ENCODE measurements around the gene GAPDHS.

GAPDHS gene

DNA sequence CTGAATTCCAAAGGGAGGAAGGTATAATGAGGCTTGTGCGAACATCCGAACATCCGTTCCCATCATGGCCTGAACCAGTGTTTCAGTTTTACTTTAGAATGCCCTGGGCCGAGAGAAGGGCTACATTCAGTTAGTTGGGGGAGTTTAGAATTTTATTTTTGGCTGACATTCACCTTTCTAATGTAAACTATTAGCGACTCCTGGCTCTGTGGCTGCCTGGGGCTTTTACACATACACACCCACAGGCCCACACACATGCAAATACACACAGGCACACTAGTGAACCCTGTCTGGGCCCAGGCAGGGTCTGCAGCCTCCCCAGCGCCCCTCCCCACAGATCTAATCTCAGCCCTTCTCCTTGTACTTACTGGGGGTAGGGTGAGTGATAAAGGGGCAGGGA, 6.1 kb downstream of the GAPDHS start:
- no peak overlapping the region for H3K4me3 ChIP-seq

DNA sequence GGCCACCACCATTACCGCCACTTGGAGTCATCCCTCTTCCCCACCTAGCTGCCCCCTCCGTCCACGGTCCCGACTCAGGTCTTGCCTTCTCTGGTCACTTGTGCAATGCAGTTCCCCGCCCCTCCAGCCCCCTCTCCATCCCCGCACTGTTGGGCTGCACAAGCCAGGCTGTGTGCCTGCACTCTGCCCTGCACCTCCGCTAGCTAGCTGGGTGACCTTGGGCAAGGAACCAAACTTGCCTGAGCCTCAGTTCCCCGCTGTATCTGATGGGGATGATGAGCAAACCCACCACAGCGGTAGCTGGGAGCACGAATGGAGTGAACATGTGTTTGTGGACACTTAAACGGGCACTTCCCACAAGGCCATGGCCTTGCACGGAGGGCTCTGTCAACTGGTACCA, 6.6 kb downstream of the GAPDHS start:
- Histone ChIP-seq H3K27me3 (ENCODE audit: low read depth) (no peaks in the 10 kb centered on the region), H3K36me3 (replicated peaks) (peaks cover 28% of the 10 kb centered on the region), H3K4me3 (no peak overlapping the region), H3K4me1 (peaks cover 5% of the 10 kb centered on the region), H3K9me3 (no peaks in the 10 kb centered on the region)
- in situ Hi-C loops (cut with MboI; ENCODE audit: low sequenced_read_pairs): no loop called here
- no peak for DNase-seq (ENCODE audit: low spot score in 2 of 2)

More for the DNA sequence above, 6.1 kb downstream of the GAPDHS start:
- no peak for DNase-seq (ENCODE audit: low spot score in 2 of 2)
- Histone ChIP-seq H3K4me1 (peaks cover 2% of the 10 kb centered on the region), H3K36me3 (replicated peaks) (peaks cover 28% of the 10 kb centered on the region), H3K27me3 (ENCODE audit: low read depth) (no peaks in the 10 kb centered on the region), H3K9me3 (no peaks in the 10 kb centered on the region)
- in situ Hi-C loops (cut with MboI; ENCODE audit: low sequenced_read_pairs): no loop called here

DNA sequence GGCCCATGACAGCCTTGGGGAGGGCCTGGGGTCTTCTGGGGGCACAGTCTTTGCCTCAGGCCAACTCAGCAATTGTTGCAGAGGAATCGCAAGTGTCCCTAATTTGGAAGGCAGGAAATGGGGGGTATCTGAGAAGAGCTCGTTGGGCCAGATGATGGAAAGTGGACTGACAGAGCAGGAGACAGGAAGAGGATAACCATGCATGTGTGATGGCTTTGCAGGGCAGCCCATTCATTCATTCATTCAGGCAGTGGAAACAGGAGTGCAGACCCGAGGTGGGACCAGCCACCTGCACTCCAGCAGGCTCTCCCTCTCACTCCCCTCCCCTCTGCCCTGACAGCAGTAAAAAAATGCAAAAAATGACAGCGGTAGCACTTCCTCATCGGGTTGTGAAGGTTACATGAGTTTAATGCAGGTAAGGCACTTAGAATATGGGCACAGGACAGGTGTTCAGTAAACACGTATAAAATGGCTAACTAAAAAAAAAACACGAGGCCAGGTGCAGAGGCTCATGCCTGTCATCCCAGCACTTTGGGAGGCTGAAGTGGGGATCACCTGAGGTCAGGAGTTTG, 7.2 kb downstream of the GAPDHS start:
- in situ Hi-C loops (cut with MboI; ENCODE audit: low sequenced_read_pairs): no loop called here

DNA sequence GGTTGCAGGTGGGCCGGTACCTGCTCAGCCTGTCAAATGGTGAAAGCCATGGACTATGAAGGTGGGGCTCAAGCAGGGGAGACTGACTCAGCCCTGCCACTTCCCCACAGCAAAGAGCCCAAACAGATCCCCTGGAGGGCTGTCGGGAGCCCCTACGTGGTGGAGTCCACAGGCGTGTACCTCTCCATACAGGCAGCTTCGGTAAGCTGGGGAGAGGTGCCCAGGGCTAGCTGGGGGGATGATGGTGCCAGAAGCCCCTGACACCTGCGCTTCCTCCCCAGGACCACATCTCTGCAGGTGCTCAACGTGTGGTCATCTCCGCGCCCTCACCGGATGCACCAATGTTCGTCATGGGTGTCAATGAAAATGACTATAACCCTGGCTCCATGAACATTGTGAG, 9.0 kb downstream of the GAPDHS start:
- DNase-seq (ENCODE audit: low spot score in 2 of 2): no peak
- Histone ChIP-seq H3K9me3 (no peaks in the 10 kb centered on the region; the same call in 1 of the 2 replicates), H3K36me3 (replicated peaks) (peaks cover 37% of the 10 kb centered on the region), H3K27me3 (ENCODE audit: low read depth) (no peaks in the 10 kb centered on the region), H3K4me3 (no peak overlapping the region), H3K4me1 (peaks cover 9% of the 10 kb centered on the region)
- in situ Hi-C loops (cut with MboI; ENCODE audit: low sequenced_read_pairs): no loop called here

More for the DNA sequence above, 7.2 kb downstream of the GAPDHS start:
- no peaks in the 10 kb centered on the region; the same call in 1 of the 2 replicates for H3K9me3 ChIP-seq
- peaks cover 5% of the 10 kb centered on the region for H3K4me1 ChIP-seq
- H3K4me3 ChIP-seq: no peak overlapping the region
- H3K27me3 ChIP-seq (ENCODE audit: low read depth): no peaks in the 10 kb centered on the region
- DNase-seq (ENCODE audit: low spot score in 2 of 2): no peak
- H3K36me3 ChIP-seq (replicated peaks): peaks cover 31% of the 10 kb centered on the region

DNA sequence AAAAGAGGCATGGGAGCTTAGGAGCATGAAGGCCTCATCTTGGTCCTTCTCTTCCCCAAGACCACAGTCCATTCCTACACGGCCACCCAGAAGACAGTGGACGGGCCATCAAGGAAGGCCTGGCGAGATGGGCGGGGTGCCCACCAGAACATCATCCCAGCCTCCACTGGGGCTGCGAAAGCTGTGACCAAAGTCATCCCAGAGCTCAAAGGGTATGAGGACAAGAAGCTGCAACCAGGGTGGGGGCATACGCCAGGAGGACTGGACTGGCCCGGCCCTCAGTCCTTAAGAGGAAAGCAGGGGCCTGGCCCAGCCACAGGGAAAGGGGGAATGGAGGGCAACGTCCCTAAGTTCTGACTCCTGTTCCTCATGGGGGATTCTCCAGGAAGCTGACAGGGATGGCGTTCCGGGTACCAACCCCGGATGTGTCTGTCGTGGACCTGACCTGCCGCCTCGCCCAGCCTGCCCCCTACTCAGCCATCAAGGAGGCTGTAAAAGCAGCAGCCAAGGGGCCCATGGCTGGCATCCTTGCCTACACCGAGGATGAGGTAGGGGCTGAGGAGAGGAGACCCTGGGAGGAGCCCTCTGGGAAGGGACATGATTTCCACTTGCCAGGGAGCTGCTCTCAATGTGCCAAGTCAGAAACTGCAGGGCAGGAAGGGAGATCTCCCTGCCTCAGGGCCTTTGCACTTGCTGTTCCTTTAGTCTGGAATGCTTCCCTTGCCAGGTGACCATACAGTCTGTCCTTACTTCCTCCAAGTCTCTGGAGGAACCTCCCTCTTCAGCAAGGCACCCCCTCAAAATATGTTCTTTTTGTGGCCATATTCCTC, 10.2 kb downstream of the GAPDHS start:
- Histone ChIP-seq H3K4me3 (peak overlapping the region; percentile 97; the same call in 1 of the 2 replicates), H3K4me1 (peaks cover 9% of the 10 kb centered on the region), H3K9me3 (no peaks in the 10 kb centered on the region; the same call in 1 of the 2 replicates), H3K36me3 (replicated peaks) (peaks cover 42% of the 10 kb centered on the region), H3K27me3 (ENCODE audit: low read depth) (no peaks in the 10 kb centered on the region)
- in situ Hi-C loops (cut with MboI; ENCODE audit: low sequenced_read_pairs): no loop called here
- no peak for DNase-seq (ENCODE audit: low spot score in 2 of 2)

DNA sequence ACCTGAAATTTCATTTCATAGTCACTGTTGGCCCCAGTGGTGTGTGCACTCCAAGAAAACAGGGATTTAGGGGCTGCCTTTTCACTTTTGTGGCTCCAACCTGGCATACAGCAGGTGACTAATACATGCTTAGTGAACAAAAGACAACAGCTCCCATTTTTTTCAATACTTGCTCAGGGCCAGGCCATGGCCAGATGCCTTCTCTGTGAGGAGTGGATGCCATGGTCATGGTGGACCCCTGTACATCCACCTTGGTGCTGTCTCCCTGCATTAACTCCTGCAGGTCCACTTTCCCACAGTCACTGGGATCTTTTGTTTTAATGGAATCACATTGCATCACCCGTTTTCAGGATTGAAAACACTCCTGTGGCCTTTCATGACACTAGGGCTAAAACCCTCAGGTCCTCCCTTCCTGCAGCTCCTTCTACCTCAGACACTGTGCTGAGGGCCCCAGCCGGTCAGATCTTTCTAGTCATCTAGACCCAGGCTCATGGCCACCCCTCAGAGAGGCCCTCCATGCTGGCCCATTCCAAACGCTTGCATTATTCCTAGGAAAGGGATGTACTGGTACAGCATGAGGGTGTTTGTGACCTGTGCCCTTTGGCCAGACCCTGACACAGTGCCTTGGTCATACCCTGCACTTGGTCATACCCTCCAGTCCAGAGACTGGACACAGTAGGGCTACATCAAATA, 11.0 kb downstream of the GAPDHS start:
- H3K36me3 ChIP-seq (replicated peaks): peaks cover 49% of the 10 kb centered on the region
- in situ Hi-C loops (cut with MboI; ENCODE audit: low sequenced_read_pairs): no loop called here

DNA sequence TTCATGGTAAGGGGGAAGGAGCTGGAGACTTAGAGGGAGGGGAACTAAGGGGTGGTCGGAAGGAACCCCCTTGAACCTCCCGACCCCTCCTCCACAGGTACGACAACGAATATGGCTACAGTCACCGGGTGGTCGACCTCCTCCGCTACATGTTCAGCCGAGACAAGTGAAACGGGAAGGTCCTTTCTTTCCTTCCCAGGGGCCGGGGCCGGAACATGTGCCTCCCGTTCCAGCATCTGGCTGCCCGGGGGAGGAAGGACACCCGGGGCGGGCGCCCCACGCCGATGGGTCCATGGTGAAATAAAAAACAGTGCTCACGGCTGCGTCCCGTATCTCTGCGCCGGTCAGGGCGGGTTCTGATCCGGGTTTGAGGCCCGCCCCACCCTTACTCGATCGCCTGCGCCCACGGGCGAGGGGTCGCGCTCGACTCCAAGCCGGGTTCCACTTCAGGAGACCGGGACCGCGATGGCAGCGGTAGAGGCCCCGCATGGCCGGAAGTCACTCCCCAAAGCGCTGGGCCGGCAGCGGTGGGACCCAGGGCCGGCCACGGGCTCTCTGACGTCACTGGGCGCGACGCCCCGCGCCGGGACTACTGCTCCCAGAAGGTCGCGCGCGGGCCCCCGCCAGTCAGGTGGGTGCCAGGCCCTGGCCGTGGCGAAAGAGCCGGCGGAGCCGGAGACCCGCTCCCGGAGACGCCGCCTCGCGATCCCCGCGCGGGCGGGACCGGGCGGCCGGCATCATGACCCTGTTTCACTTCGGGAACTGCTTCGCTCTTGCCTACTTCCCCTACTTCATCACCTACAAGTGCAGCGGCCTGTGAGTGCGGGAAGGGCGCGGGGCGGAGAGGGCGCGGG, 12.0 kb downstream of the GAPDHS start, which contains the start of gene TMEM147:
Gene TMEM147, plus strand, starts transcription at position 626 of the 854 bp plus-strand sequence. Its CDS starts 114 bp downstream, at position 740.
- in situ Hi-C loops (cut with MboI; ENCODE audit: low sequenced_read_pairs): loop anchor here (5.0 kb wide), 1 partner anchor 172 kb away; the partner anchor contains the start of gene KMT2B

More for the DNA sequence above, 11.0 kb downstream of the GAPDHS start:
- peaks cover 9% of the 10 kb centered on the region for H3K4me1 ChIP-seq
- no peaks in the 10 kb centered on the region for H3K27me3 ChIP-seq (ENCODE audit: low read depth)
- H3K9me3 ChIP-seq: no peaks in the 10 kb centered on the region; the same call in 1 of the 2 replicates
- DNase-seq (ENCODE audit: low spot score in 2 of 2): no peak
- H3K4me3 ChIP-seq: peak overlapping the region; percentile 97

DNA sequence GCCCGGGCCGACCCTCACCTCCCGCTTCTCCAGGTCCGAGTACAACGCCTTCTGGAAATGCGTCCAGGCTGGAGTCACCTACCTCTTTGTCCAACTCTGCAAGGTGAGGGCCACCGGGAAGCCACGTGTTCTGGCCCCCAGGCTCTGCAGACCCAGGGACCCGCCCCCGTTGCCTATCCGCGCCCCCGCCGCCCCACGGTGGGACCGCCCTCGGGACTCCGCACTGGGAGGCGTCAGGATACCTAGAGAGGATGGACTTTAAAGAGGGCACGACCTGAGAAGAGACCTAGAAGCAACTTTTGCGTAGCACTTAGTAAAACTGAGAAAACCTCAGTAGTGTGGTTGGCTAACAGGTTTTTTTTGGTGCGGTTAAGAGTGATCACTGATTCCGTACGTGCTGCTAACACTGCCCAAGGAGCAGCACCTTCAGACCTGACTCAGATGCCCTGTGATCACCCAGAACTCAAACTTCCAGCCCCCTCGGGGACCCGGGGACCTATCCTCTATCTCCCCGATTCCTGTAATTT, 12.7 kb downstream of the GAPDHS start:
- Histone ChIP-seq H3K4me3 (peak overlapping the region; percentile 97), H3K36me3 (replicated peaks) (peaks cover 46% of the 10 kb centered on the region), H3K27me3 (ENCODE audit: low read depth) (no peaks in the 10 kb centered on the region), H3K4me1 (peaks cover 9% of the 10 kb centered on the region), H3K9me3 (no peaks in the 10 kb centered on the region; the same call in 1 of the 2 replicates)
- peak; percentile 21 to 76 for DNase-seq (ENCODE audit: low spot score in 2 of 2)
- in situ Hi-C loops (cut with MboI; ENCODE audit: low sequenced_read_pairs): loop anchor here (5.0 kb wide), 1 partner anchor 171 kb away; the partner anchor contains the start of gene KMT2B

More for the DNA sequence above, 12.0 kb downstream of the GAPDHS start, which contains the start of gene TMEM147:
- no peaks in the 10 kb centered on the region for H3K27me3 ChIP-seq (ENCODE audit: low read depth)
- DNase-seq (ENCODE audit: low spot score in 2 of 2): peak; percentile 84 to 95
- peaks cover 9% of the 10 kb centered on the region for H3K4me1 ChIP-seq
- H3K9me3 ChIP-seq: no peaks in the 10 kb centered on the region; the same call in 1 of the 2 replicates
- H3K36me3 ChIP-seq (replicated peaks): peaks cover 46% of the 10 kb centered on the region
- peak within 1 kb of the TSS; percentile 97 for H3K4me3 ChIP-seq

DNA sequence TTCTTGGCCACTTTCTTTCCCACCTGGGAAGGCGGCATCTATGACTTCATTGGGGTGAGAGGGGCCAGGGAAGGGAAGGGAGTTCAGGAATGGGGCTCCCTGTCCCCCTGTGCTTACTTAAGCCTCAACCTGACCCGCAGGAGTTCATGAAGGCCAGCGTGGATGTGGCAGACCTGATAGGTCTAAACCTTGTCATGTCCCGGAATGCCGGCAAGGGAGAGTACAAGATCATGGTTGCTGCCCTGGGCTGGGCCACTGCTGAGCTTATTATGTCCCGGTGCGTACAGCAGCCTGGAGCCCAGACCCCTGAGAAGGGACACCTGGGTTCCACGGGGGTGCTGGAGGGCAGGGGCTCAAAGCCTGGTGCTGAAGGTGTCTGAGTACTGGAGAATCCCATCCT, 13.3 kb downstream of the GAPDHS start:
- in situ Hi-C loops (cut with MboI; ENCODE audit: low sequenced_read_pairs): loop anchor here (5.0 kb wide), 1 partner anchor 171 kb away; the partner anchor contains the start of gene KMT2B
- Histone ChIP-seq H3K27me3 (ENCODE audit: low read depth) (no peaks in the 10 kb centered on the region), H3K36me3 (replicated peaks) (peaks cover 41% of the 10 kb centered on the region), H3K4me1 (peaks cover 9% of the 10 kb centered on the region), H3K9me3 (no peaks in the 10 kb centered on the region; the same call in 1 of the 2 replicates), H3K4me3 (peak overlapping the region; percentile 97)
- DNase-seq (ENCODE audit: low spot score in 2 of 2): no peak

DNA sequence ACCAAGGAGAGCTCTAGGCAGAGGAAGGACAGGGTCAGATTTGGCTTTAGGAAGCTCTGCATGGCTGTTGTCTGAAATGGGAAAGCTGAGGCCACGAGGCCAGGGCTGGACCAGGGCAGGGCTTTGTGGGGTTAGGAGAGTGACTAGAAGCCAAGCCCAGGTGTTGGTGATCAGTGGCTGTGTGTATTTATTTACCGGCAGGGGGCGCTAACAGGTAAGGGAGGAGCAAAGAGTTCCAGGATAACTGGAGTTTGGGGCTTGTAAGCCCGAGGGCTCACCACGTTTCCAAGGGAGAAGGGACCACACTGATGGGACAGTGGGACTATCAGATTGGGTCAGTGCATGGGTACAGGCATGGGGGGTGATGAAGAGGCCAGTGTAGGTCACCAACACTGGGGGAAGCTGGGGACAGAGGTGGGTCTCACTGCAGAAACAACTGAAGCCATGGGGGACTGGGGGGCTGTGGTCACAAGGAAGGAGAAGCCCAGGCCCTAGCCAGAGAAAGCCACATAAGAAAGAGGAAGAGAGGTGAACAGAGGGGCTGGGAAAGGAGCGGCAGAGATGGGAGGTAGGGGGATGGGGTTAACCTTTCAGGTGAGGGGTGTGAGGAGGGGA, 16.0 kb downstream of the GAPDHS start:
- no peak overlapping the region for H3K4me3 ChIP-seq
- peaks cover 7% of the 10 kb centered on the region for H3K4me1 ChIP-seq
- DNase-seq (ENCODE audit: low spot score in 2 of 2): peak; percentile 64 to 80
- in situ Hi-C loops (cut with MboI; ENCODE audit: low sequenced_read_pairs): loop anchor here (5.0 kb wide), 1 partner anchor 168 kb away; the partner anchor contains the start of gene KMT2B
- H3K36me3 ChIP-seq (replicated peaks): peaks cover 21% of the 10 kb centered on the region
- no peaks in the 10 kb centered on the region for H3K27me3 ChIP-seq (ENCODE audit: low read depth)
- H3K9me3 ChIP-seq: no peaks in the 10 kb centered on the region; the same call in 1 of the 2 replicates

DNA sequence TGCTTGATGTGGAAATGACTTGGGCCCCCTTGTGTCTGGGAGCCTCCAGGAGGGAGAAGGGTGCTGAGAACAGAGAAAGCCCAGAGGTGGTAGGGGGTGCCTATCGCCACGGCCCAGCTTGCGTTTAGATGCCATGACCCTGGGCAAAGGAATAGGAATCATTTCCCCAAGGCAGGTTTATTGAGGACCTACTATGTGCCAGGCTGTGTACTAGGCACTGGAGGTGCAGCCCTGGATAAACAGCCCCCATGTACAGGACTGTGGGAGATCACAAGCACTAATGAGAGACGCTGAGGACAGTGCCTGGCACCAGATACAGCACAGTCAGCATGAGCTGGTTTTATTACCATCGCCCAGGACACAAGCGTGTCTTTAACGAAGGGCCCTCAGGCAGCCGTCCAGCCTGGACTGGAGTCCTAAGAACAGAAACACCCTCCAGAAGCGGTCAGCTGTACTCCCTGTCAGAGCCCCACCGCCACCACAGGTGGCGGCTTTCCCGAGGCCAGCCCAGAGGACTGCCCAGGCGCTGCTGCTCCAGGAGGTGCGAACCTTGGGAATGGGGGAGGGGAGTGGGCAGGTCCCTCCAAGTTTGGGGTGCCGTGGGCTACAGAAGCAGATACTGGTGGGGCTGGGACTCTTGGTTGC, 16.7 kb downstream of the GAPDHS start:
- Histone ChIP-seq H3K36me3 (replicated peaks) (peaks cover 21% of the 10 kb centered on the region), H3K4me3 (no peak overlapping the region), H3K9me3 (no peaks in the 10 kb centered on the region; the same call in 1 of the 2 replicates), H3K27me3 (ENCODE audit: low read depth) (no peaks in the 10 kb centered on the region), H3K4me1 (peaks cover 4% of the 10 kb centered on the region)
- in situ Hi-C loops (cut with MboI; ENCODE audit: low sequenced_read_pairs): loop anchor here (5.0 kb wide), 1 partner anchor 167 kb away; the partner anchor contains the start of gene KMT2B
- no peak for DNase-seq (ENCODE audit: low spot score in 2 of 2)
